B cell (primary cell): ENCODE data around the gene CCDC187.

ENCODE experiments used
- EZH2 ChIP-seq: IDR thresholded peaks from 2 replicates; pipeline ENCODE4 v1.6.1; 2012; ENCODE audit warnings: borderline replicate concordance, low read depth, mild to moderate bottlenecking, moderate library complexity, low read length; ENCODE audit not compliant: insufficient read depth, poor library complexity, severe bottlenecking
- TF ChIP-seq, protein P1 (sequence below): fragments of 200-600 bp; IDR thresholded peaks from one replicate; pipeline ENCODE4 v1.8.0; 2022; ENCODE audit warnings: antibody characterized with exemption, mild to moderate bottlenecking

DNA sequence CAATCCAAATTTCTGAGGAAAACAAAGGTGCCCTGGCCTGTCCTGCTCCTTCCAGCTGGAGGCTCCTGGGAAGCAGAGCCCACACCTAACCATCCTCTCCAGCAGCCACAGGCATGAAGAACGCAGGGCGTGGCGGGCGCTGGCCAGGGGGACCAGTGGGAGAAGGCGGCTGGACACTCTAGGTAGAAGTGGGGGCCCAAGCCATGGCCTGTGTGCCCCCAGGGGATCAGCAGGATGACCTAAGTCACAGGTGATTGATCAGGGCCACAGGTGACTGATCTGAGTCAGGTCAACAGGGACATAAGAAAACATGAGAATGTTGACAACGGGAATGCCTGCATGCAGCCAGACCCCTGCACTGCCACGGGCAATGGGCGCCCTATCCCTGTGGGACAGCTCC lies 61.6 kb downstream of the CCDC187 start:
- TF ChIP-seq, protein P1, sequence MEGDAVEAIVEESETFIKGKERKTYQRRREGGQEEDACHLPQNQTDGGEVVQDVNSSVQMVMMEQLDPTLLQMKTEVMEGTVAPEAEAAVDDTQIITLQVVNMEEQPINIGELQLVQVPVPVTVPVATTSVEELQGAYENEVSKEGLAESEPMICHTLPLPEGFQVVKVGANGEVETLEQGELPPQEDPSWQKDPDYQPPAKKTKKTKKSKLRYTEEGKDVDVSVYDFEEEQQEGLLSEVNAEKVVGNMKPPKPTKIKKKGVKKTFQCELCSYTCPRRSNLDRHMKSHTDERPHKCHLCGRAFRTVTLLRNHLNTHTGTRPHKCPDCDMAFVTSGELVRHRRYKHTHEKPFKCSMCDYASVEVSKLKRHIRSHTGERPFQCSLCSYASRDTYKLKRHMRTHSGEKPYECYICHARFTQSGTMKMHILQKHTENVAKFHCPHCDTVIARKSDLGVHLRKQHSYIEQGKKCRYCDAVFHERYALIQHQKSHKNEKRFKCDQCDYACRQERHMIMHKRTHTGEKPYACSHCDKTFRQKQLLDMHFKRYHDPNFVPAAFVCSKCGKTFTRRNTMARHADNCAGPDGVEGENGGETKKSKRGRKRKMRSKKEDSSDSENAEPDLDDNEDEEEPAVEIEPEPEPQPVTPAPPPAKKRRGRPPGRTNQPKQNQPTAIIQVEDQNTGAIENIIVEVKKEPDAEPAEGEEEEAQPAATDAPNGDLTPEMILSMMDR, result no peak
- no peak for TF ChIP-seq EZH2
